ENCODE data around the gene LUC7L. TPM values are rescaled to one million over a fixed set of nuclear protein-coding genes. Genes with fewer than 3 reads are reported as not detected.
A peak's percentile ranks its signal among the peaks of the same experiment; 100 is the strongest.
"Not testable (repeated sequence)": the region's sequence is repeated elsewhere in the genome, so short reads cannot be mapped to it uniquely, and the experiment has no call there.

The LUC7L gene
- total RNA-seq, 2 donors from 2014 or later = 101 to 171 TPM

- Histone ChIP-seq H3K36me3 (no peaks in the 10 kb centered on the region), H3K27me3 (replicated peaks; ENCODE audit: insufficient read depth) (no peaks in the 10 kb centered on the region), H3K4me1 (ENCODE audit: control insufficient read depth in 1 of 2, low read depth in 2 of 2) (peaks cover 5 to 9% of the 10 kb centered on the region in 2 donors), H3K9me3 (no peaks in the 10 kb centered on the region), H3K4me3 (peak within 1 kb of the TSS; percentile 80), H3K27ac (peak within 1 kb of the TSS; percentile 84 to 89)
- peak; percentile 80 for ATAC-seq (ENCODE audit: insufficient number of reproducible peaks, low FRiP score, low read depth)
- TF ChIP-seq, protein P1, sequence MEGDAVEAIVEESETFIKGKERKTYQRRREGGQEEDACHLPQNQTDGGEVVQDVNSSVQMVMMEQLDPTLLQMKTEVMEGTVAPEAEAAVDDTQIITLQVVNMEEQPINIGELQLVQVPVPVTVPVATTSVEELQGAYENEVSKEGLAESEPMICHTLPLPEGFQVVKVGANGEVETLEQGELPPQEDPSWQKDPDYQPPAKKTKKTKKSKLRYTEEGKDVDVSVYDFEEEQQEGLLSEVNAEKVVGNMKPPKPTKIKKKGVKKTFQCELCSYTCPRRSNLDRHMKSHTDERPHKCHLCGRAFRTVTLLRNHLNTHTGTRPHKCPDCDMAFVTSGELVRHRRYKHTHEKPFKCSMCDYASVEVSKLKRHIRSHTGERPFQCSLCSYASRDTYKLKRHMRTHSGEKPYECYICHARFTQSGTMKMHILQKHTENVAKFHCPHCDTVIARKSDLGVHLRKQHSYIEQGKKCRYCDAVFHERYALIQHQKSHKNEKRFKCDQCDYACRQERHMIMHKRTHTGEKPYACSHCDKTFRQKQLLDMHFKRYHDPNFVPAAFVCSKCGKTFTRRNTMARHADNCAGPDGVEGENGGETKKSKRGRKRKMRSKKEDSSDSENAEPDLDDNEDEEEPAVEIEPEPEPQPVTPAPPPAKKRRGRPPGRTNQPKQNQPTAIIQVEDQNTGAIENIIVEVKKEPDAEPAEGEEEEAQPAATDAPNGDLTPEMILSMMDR (IDR thresholded peaks at IDR 0.05) = peak; percentile 47
- peak; percentile 76 for DNase-seq (ENCODE audit: low spot score)
These were observed 5.4 kb upstream of the LUC7L start, which contains the start of gene FAM234A for GRCh38 chr16:234468-235305. Gene FAM234A, plus strand, starts transcription at chr16:234821. Its CDS starts 19,593 bp downstream, at chr16:254414.

DNA sequence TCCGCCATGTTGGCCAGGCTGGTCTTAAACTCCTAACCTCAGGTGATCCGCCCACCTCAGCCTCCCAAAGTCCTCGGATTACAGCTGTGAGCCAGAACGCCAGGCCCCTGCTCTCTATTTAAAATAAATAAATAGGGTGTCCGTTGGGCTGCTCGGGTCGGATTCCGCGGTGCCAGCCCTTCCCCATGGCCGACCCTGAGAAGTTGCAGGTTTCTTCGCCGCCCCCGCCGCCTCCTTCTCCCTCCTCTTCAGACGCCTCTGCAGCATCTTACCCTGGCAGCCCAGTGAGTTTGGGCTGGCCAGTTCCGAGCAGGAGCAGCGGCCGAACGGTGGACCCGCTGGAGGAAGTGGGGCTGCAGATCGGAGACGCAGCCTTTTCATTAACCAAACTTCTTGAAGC, 1.7 kb upstream of the LUC7L start:
- DNase-seq (ENCODE audit: low spot score) (no peak), ATAC-seq (ENCODE audit: insufficient number of reproducible peaks, low FRiP score, low read depth) (no peak)
- TF ChIP-seq, protein P1 (IDR thresholded peaks at IDR 0.05) = no peak
- H3K36me3 ChIP-seq = peaks cover 12% of the 10 kb centered on the region
- no peak overlapping the region for H3K4me3 ChIP-seq
- H3K9me3 ChIP-seq = no peaks in the 10 kb centered on the region
- H3K27me3 ChIP-seq (replicated peaks; ENCODE audit: insufficient read depth) = no peaks in the 10 kb centered on the region
- H3K27ac ChIP-seq = no peak overlapping the region
- peaks cover 15 to 23% of the 10 kb centered on the region in 2 donors for H3K4me1 ChIP-seq (ENCODE audit: control insufficient read depth in 1 of 2, low read depth in 2 of 2)

DNA sequence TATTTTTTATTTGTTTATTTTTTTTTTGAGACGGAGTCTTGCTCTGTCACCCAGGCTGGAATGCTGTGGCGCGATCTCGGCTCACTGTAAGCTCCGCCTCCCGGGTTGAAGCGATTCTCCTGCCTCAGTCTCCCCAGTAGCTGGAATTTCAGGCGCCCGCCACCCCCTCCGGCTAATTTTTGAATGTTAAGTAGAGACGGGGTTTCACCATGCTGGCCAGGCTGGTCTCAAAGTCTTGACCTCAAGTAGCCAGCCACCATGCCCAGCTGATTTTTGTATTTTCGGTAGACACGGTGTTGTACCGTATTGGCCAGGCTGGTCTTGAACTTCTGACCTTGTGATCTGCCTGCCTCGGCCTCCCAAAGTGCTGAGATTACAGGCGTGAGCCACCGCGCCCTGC, 1.1 kb upstream of the LUC7L start:
- H3K9me3 ChIP-seq; H3K27ac ChIP-seq; ATAC-seq (ENCODE audit: insufficient number of reproducible peaks, low FRiP score, low read depth); H3K4me3 ChIP-seq; H3K27me3 ChIP-seq (replicated peaks; ENCODE audit: insufficient read depth); DNase-seq (ENCODE audit: low spot score): not testable (repeated sequence)
- Histone ChIP-seq H3K36me3 (peaks cover 15% of the 10 kb centered on the region), H3K4me1 (ENCODE audit: control insufficient read depth in 1 of 2, low read depth in 2 of 2) (peaks cover 10 to 18% of the 10 kb centered on the region in 2 donors)

DNA sequence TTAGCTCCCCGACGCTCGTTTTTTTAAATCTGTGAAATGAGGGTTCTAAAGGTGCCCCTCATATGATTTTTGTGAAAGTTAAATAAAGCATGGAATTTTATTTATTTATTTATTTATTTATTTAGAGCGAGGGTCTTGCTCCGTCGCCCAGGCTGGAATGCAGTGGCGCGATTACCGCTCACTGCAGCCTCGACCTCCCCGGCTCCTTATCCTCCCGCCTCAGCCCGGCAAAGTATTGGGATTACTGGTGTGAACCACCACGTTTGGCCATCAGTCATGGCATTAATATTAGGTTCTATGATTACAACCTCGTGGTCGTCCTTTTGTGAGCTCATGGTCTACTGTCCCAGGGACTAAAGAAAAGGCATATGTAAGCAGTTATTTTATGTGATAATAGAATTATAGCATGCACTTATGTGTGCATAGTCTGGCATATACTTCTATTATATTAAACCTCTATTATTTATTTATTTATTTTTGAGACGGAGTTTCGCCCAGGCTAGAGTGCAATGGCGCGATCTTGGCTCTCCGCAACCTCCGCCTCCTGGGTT, 557 bp upstream of the LUC7L start:
- DNase-seq (ENCODE audit: low spot score) (no peak), ATAC-seq (ENCODE audit: insufficient number of reproducible peaks, low FRiP score, low read depth) (no peak)
- Histone ChIP-seq H3K36me3 (peaks cover 19% of the 10 kb centered on the region), H3K4me1 (ENCODE audit: control insufficient read depth in 1 of 2, low read depth in 2 of 2) (peaks cover 10 to 17% of the 10 kb centered on the region in 2 donors), H3K9me3 (no peaks in the 10 kb centered on the region), H3K27ac (peak overlapping the region; percentile 94 to 96), H3K27me3 (replicated peaks; ENCODE audit: insufficient read depth) (no peaks in the 10 kb centered on the region), H3K4me3 (peak overlapping the region; percentile 91)
- TF ChIP-seq, protein P1 (IDR thresholded peaks at IDR 0.05) = no peak

DNA sequence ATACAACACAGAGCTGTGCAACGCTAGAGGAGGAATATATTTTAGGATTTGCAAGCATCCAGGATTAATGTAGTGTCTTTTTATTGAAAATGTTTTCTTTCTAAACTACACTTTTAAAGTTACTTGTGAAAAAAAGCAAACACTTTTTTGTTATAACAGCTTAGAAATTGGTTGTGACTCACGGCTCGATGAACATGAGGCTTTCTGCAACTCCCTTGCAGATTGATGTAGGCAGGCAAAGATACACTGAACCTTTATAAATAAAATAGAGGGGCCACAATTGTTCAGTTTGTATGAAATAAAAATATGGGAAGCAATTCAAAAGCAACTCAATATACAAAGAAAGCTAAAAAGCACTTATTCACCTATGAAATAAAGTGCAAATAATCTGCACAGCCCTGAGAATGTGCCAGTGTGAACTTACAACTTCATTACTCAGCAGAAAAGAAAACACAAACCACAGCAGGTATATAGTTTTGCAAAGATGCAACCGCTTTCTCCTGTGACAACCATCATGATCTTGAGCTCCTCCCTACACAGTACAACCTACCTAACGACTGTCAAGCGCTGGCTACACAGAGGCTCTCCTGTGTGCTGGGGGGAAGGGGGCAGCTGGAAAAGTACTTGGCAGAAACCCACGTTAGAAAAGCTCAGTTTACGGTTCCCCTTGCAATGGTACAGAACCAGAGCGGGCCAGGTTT, 948 bp downstream of the LUC7L start:
- ATAC-seq (ENCODE audit: insufficient number of reproducible peaks, low FRiP score, low read depth) (no peak), DNase-seq (ENCODE audit: low spot score) (no peak)
- H3K4me3 ChIP-seq = peak overlapping the region; percentile 91
- H3K4me1 ChIP-seq (ENCODE audit: control insufficient read depth in 1 of 2, low read depth in 2 of 2) = peaks cover 10 to 17% of the 10 kb centered on the region in 2 donors
- TF ChIP-seq, protein P1 (IDR thresholded peaks at IDR 0.05) = no peak
- H3K36me3 ChIP-seq = peaks cover 32% of the 10 kb centered on the region
- no peaks in the 10 kb centered on the region for H3K27me3 ChIP-seq (replicated peaks; ENCODE audit: insufficient read depth)
- peak overlapping the region; percentile 94 to 96 for H3K27ac ChIP-seq
- no peaks in the 10 kb centered on the region for H3K9me3 ChIP-seq

Measured in thoracic aorta (tissue), 2 donors.